ENCODE measurements around the gene POLR3GL.

POLR3GL gene

GRCh38 chr1:145952903-145953302 lies 11.6 kb upstream of the POLR3GL start:
- TF ChIP-seq ZFX (IDR thresholded peaks at IDR 0.05), result no peak
- no peak for TF ChIP-seq CTCF (conservative IDR thresholded peaks at IDR 0.05)

DNA sequence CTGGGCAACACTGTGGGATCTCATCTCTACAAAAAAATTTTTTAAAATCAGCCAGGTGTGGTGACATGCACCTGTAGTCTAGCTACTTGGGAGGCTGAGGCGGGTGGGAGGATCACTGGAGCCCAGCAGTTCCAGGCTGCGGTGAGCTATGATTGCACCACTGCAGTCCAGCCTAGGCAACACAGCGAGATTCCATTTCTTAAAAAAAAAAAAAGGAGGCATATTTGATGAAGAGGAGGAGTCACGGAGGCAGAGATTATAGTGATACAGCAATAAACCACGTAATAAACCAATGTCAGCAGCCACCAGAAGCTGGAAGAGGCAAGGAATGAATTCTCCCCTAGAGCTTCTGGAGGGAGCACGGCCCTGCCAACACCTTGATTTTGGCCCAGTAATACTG lies 10.6 kb upstream of the POLR3GL start:
- no peak overlapping the region for H3K27ac ChIP-seq
- TF ChIP-seq ZFX (IDR thresholded peaks at IDR 0.05), result no peak
- no peak for TF ChIP-seq CTCF (conservative IDR thresholded peaks at IDR 0.05)

More at GRCh38 chr1:145952903-145953302, 11.6 kb upstream of the POLR3GL start:
- H3K27ac ChIP-seq, result no peak overlapping the region

GRCh38 chr1:145955436-145955835 lies 9.1 kb upstream of the POLR3GL start:
- no peak overlapping the region for H3K27ac ChIP-seq
- no peak for TF ChIP-seq CTCF (conservative IDR thresholded peaks at IDR 0.05)
- no peak for TF ChIP-seq ZFX (IDR thresholded peaks at IDR 0.05)

GRCh38 chr1:145956361-145956760 lies 8.1 kb upstream of the POLR3GL start:
- TF ChIP-seq CTCF (conservative IDR thresholded peaks at IDR 0.05) (no peak), ZFX (IDR thresholded peaks at IDR 0.05) (no peak)
- no peak overlapping the region for H3K27ac ChIP-seq

DNA sequence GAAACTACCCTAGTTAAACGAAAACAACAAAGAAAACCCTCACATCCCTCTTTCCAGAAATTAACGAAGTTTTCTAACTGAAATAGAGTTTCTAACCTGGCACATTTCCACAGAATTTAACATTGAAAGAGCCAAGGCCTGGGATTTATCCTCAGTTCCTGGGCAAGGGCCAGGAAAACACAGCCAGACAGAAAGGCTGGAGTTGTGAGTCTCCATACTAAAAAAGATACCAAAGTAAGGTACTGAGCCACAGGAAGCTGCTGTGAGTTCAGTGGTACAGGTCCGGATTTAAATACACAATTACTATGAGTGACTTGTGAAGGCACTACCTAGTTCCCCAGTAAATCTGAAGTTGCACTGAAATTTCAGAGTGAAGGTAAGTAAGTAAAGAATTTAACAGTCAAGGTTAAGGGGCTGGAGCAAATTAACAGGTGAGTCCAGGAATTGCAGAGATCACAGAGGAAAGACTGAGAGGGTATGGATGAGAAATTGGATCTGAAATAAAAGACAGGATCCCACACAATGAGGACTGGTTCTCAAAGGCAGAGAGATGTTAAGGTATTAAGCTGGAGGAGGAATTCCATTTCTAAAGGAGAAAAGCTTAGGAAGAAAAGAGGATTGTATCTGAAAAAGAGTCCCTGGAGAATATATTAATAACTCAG lies 7.6 kb upstream of the POLR3GL start:
- TF ChIP-seq ZFX (IDR thresholded peaks at IDR 0.05), result no peak
- TF ChIP-seq CTCF (conservative IDR thresholded peaks at IDR 0.05), result no peak
- no peak overlapping the region for H3K27ac ChIP-seq

GRCh38 chr1:145957443-145958319 lies 6.8 kb upstream of the POLR3GL start, which contains the start of gene LIX1L:
Gene LIX1L (minus strand): TSS chr1:145958017. CDS start chr1:145957927, 90 bp downstream.
- no peak within 1 kb of the TSS for H3K27ac ChIP-seq
- TF ChIP-seq CTCF (conservative IDR thresholded peaks at IDR 0.05) (no peak), ZFX (IDR thresholded peaks at IDR 0.05) (no peak)

DNA sequence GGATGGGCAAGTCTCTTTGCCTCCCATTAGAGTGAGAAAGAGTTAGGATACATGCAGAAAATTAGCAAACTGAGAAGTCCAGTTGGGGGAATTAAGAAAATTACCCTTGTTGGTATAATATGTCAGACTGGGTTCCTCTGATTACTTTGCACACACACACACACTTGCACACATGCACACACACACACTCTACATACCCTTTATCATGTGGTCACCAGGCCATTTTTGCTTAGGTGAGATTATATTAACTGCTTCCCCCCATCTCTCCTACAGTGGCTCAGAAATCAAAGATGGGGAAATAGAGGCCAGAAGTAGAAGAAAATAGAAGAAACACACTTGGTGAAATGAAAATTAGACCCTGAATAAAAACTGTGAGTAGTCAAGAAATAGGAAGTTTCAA lies 5.8 kb upstream of the POLR3GL start:
- TF ChIP-seq ZFX (IDR thresholded peaks at IDR 0.05), result no peak
- TF ChIP-seq CTCF (conservative IDR thresholded peaks at IDR 0.05), result no peak

More for the DNA sequence above, 5.8 kb upstream of the POLR3GL start:
- no peak overlapping the region for H3K27ac ChIP-seq

All from C4-2B (cell line).